H1 (cell line): ENCODE results near the gene EIF2AK2. TPM values are rescaled to one million over a fixed set of nuclear protein-coding genes. Genes with fewer than 3 reads are reported as not detected.

ENCODE experiments used
- CTCF ChIA-PET: fragments of 300-600 bp; sonication (Branson Sonifier 250); formaldehyde crosslinking; loops from one replicate; lab custom pipeline; 2021; ENCODE audit not compliant: partially characterized antibody; lab: Charles Lee
- POLR2A ChIA-PET: fragments of 300-600 bp; sonication (Branson Sonifier 250); formaldehyde crosslinking; loops from one replicate; lab custom pipeline; 2021; ENCODE audit warnings: inconsistent platforms; ENCODE audit not compliant: partially characterized antibody; lab: Charles Lee
- DNase-seq, 2 experiments: peaks; one replicate each; pipeline versions ENCODE4 v3.0.0 to v3.0.0-alpha.2; 2010 to 2022; ENCODE audit warnings: low spot score in 2 of 2, low read depth in 1 of 2, mixed read lengths in 1 of 2
- FAIRE-seq: peaks from 2 replicates; lab custom pipeline; 2011; peaks lifted over from hg19 to GRCh38; lab: Jason Lieb, UNC
- H2AFZ ChIP-seq: 2 replicates; pipeline ENCODE4 v1.8.1; 2012; ENCODE audit warnings: low read length, inconsistent platforms
- H2AK5ac ChIP-seq: 2 replicates; pipeline ENCODE4 v1.6.1; 2013; ENCODE audit warnings: low read depth, low read length
- H2BK120ac ChIP-seq: replicated peaks from 2 replicates; pipeline ENCODE3; 2013; ENCODE audit warnings: low read depth, low read length, inconsistent platforms
- H2BK12ac ChIP-seq: 2 replicates; pipeline ENCODE4 v1.6.1; 2013; ENCODE audit warnings: low read depth, low read length
- H2BK15ac ChIP-seq: 2 replicates; pipeline ENCODE4 v1.6.1; 2013; ENCODE audit warnings: low read length
- H2BK20ac ChIP-seq: 2 replicates; pipeline ENCODE4 v1.6.1; 2013; ENCODE audit warnings: low read length
- H2BK5ac ChIP-seq: 2 replicates; pipeline ENCODE4 v1.6.1; 2013; ENCODE audit warnings: low read depth, low read length
- H3K14ac ChIP-seq: 2 replicates; pipeline ENCODE4 v1.6.1; 2013; ENCODE audit warnings: inconsistent platforms; ENCODE audit not compliant: insufficient read length
- H3K18ac ChIP-seq: 2 replicates; pipeline ENCODE4 v1.6.1; 2013; ENCODE audit warnings: low read length; ENCODE audit errors: extremely low read depth
- H3K23ac ChIP-seq: 2 replicates; pipeline ENCODE4 v1.6.1; 2013; ENCODE audit warnings: inconsistent platforms; ENCODE audit not compliant: insufficient read length
- H3K23me2 ChIP-seq: 2 replicates; pipeline ENCODE4 v1.6.1; 2013; ENCODE audit warnings: low read depth, low read length
- H3K27ac ChIP-seq: 2 replicates; pipeline ENCODE4 v1.6.1; 2011; ENCODE audit warnings: low read depth, low read length, inconsistent platforms
- H3K27me3 ChIP-seq, 4 experiments: replicated peaks in 1 of 4; 1 replicate in 1 of 4; 2 replicates in 3 of 4; pipeline versions ENCODE4 v1.6.1 to v1.8.1; 2011 to 2013; ENCODE audit warnings: low read length in 3 of 4, mild to moderate bottlenecking in 3 of 4, inconsistent platforms in 2 of 4, mixed read lengths in 2 of 4, moderate library complexity in 1 of 4; ENCODE audit not compliant: control insufficient read depth in 3 of 4, insufficient read depth in 3 of 4; ENCODE audit errors: extremely low read depth in 1 of 4
- H3K36me3 ChIP-seq, 4 experiments: 2 replicates each; pipeline versions ENCODE4 v1.6.1 to v1.8.1; 2011 to 2013; ENCODE audit warnings: mild to moderate bottlenecking in 4 of 4, low read length in 3 of 4, moderate library complexity in 2 of 4, control low read depth in 1 of 4, inconsistent platforms in 1 of 4; ENCODE audit not compliant: insufficient read depth in 4 of 4, control insufficient read depth in 2 of 4
- H3K4ac ChIP-seq: replicated peaks from 2 replicates; pipeline ENCODE3; 2013; ENCODE audit warnings: low read length, low read depth, mixed read lengths, inconsistent platforms; ENCODE audit not compliant: insufficient read length
- H3K4me1 ChIP-seq, 4 experiments: replicated peaks in 1 of 4; 1 replicate in 1 of 4; 2 replicates in 3 of 4; pipeline versions ENCODE4 v1.6.1 to v1.8.1; 2011 to 2013; ENCODE audit warnings: low read length in 3 of 4, inconsistent platforms in 2 of 4, mixed read lengths in 1 of 4; ENCODE audit not compliant: insufficient read depth in 4 of 4, control insufficient read depth in 3 of 4
- H3K4me2 ChIP-seq, 2 experiments: 2 replicates each; pipeline versions ENCODE4 v1.6.1 to v1.8.1; 2011 to 2013; ENCODE audit warnings: low read depth in 2 of 2, low read length in 2 of 2, control low read depth in 1 of 2, inconsistent platforms in 1 of 2, mild to moderate bottlenecking in 1 of 2; ENCODE audit not compliant: insufficient read depth in 1 of 2
- H3K4me3 ChIP-seq, 4 experiments: fragments of 200-600, 300-600 bp in 1 of 4; sonication (generic), shearing (Covaris generic), sonication (Bioruptor Twin) in 1 of 4; 2 replicates each; pipeline versions ENCODE4 v1.5.1 to v1.8.1; 2011 to 2016; ENCODE audit warnings: low read length in 4 of 4, low read depth in 3 of 4, control low read depth in 2 of 4, inconsistent platforms in 2 of 4, mild to moderate bottlenecking in 2 of 4, mixed read lengths in 1 of 4, moderate library complexity in 1 of 4; ENCODE audit not compliant: insufficient read depth in 2 of 4; ENCODE audit errors: extremely low read depth in 1 of 4
- H3K56ac ChIP-seq: replicated peaks from 2 replicates; pipeline ENCODE3; 2013; ENCODE audit warnings: low read depth, mild to moderate bottlenecking, mixed read lengths, low read length, inconsistent platforms; ENCODE audit not compliant: insufficient read length
- H3K79me1 ChIP-seq: 2 replicates; pipeline ENCODE4 v1.6.1; 2013; ENCODE audit warnings: low read depth, low read length, control low read depth
- H3K79me2 ChIP-seq, 2 experiments: 2 replicates each; pipeline versions ENCODE4 v1.6.1 to v1.8.1; 2012 to 2013; ENCODE audit warnings: low read length in 2 of 2, mild to moderate bottlenecking in 2 of 2, inconsistent platforms in 1 of 2; ENCODE audit not compliant: insufficient read depth in 2 of 2, control insufficient read depth in 1 of 2
- H3K9ac ChIP-seq, 4 experiments: replicated peaks in 1 of 4; 1 replicate in 1 of 4; 2 replicates in 3 of 4; pipeline versions ENCODE4 v1.6.1 to v1.8.1; 2011 to 2013; ENCODE audit warnings: low read depth in 3 of 4, low read length in 3 of 4, control low read depth in 2 of 4, mild to moderate bottlenecking in 2 of 4, moderate library complexity in 2 of 4, inconsistent platforms in 1 of 4; ENCODE audit errors: extremely low read depth in 1 of 4
- H3K9me3 ChIP-seq, 2 experiments: 2 replicates each; pipeline versions ENCODE4 v1.6.1 to v1.8.1; 2012 to 2013; ENCODE audit warnings: mild to moderate bottlenecking in 2 of 2, moderate library complexity in 2 of 2, control low read depth in 1 of 2, inconsistent platforms in 1 of 2, low read depth in 1 of 2, low read length in 1 of 2, mixed read lengths in 1 of 2; ENCODE audit not compliant: insufficient read depth in 2 of 2
- H4K20me1 ChIP-seq, 2 experiments: replicated peaks in 1 of 2; 2 replicates each; pipeline versions ENCODE3 to v1.8.1; 2011 to 2013; ENCODE audit warnings: inconsistent platforms in 2 of 2, low read length in 2 of 2, mild to moderate bottlenecking in 1 of 2; ENCODE audit not compliant: insufficient read depth in 2 of 2, control insufficient read depth in 1 of 2
- H4K5ac ChIP-seq: 2 replicates; pipeline ENCODE4 v1.6.1; 2013; ENCODE audit warnings: low read length, low read depth, mixed read lengths, inconsistent platforms; ENCODE audit not compliant: insufficient read length
- H4K8ac ChIP-seq: 2 replicates; pipeline ENCODE4 v1.8.0; 2013; ENCODE audit warnings: mild to moderate bottlenecking, moderate library complexity, low read length, inconsistent platforms; ENCODE audit not compliant: insufficient read depth; ENCODE audit errors: extremely low read depth
- H4K91ac ChIP-seq: replicated peaks from 2 replicates; pipeline ENCODE3; 2013; ENCODE audit warnings: low read length, mixed read lengths, inconsistent platforms; ENCODE audit not compliant: insufficient read length
- RAD21 ChIP-seq, 2 experiments: IDR thresholded peaks in 1 of 2; conservative IDR thresholded peaks in 1 of 2; 2 replicates each; pipeline ENCODE4 v1.6.1; 2011; ENCODE audit warnings: low read depth in 2 of 2, low read length in 2 of 2, improper control_type of control experiment in 1 of 2, inconsistent platforms in 1 of 2, mild to moderate bottlenecking in 1 of 2, moderate library complexity in 1 of 2
- ZNF274 ChIP-seq: IDR thresholded peaks from 2 replicates; pipeline ENCODE4 v1.7.0; 2012; ENCODE audit warnings: low read length, borderline replicate concordance; ENCODE audit errors: extremely low read depth
- whole genome bisulfite sequencing, 2 experiments: shearing (Covaris generic) in 1 of 2; methylation state at CpG; one replicate each; pipeline versions ENCODE4 v1.1.6 to v1.1.7; 2013 to 2015; ENCODE audit warnings: low lambda C conversion rate in 2 of 2, mixed read lengths in 2 of 2, inconsistent platforms in 1 of 2, low coverage in 1 of 2, missing lambda C conversion rate in 1 of 2; ENCODE audit not compliant: insufficient replicate concordance in 2 of 2, insufficient coverage in 1 of 2, insufficient read length in 1 of 2; ENCODE audit errors: extremely low coverage in 1 of 2, missing lambda C conversion rate in 1 of 2; 5-methylcytosine and 5-hydroxymethylcytosine counted together
- polyA plus RNA-seq, 7 experiments: library from polyadenylated mRNA; depleted of rRNA in 3 of 7; stranded (reverse) in 5 of 7; unstranded in 2 of 7; fragments of >200 nt in 5 of 7; fragments of 200-250 nt in 2 of 7; gene quantifications; 1 replicate in 5 of 7; 2 replicates in 1 of 7; 4 replicates in 1 of 7; pipeline versions ENCODE4 v1.2.1 to v1.2.3, GENCODE V29; 2011 to 2013; ENCODE audit warnings: missing spikeins in 2 of 7, mixed read lengths in 2 of 7
- total RNA-seq: library from RNA; stranded (reverse); fragmentation: NEBNext Ultra II Directional; extraction: Animal tissue kit (Norgen Biotek cat#: 25700); gene quantifications from 2 replicates; pipeline ENCODE4 v1.2.1, GENCODE V29; 2021
- TF ChIP-seq, protein P1 (sequence below), 3 experiments: IDR thresholded peaks; 1 replicate in 2 of 3; 2 replicates in 1 of 3; pipeline versions ENCODE4 v1.5.1 to v1.6.1; 2011; ENCODE audit warnings: low read length in 3 of 3, mild to moderate bottlenecking in 3 of 3, inconsistent platforms in 2 of 3, low read depth in 1 of 3, moderate library complexity in 1 of 3; ENCODE audit not compliant: insufficient read depth in 1 of 3; ENCODE audit errors: control extremely low read depth in 1 of 3

Gene EIF2AK2
- total and polyA plus RNA-seq, 2 of the 8 experiments (the other 6 are each of a cell fraction or from before 2014, with no cell fraction given), result 13.1 to 46.9 TPM

DNA sequence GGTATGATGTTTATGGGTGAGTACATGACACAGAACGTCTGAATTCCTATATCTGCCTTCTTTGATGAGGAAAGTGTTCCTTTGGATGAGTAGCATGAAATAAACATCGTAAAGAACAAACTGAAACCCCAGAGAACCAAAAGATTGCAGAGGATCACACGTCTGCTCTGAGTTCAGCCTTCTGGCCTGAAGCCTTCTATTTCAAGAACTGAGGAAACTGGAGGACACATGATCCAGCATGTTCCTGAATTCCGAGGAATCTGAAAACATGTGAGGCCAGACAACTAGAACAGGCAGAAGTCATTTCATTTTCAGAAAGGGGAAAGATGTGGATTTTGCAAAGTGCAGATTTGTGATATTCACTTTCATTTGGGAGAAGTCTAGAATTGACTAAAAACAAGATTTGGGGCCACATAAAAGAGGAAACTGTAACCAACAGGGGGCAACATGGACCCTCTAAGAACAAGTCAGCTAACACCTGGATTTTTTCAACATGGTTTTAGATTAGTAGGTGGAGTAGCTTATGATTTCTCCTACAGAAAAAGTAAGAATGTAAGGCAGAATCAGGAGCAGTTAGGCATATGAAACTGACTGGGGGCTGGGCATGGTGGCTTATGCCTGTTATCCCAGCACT is 23.3 kb upstream of the EIF2AK2 start:
- no peaks in the 10 kb centered on the region for H3K36me3 ChIP-seq
- no peak overlapping the region for H4K91ac ChIP-seq
- H2BK12ac ChIP-seq, result no peak overlapping the region
- no peak overlapping the region for H2BK5ac ChIP-seq
- no peak overlapping the region for H3K4me2 ChIP-seq
- no peak overlapping the region for H2BK120ac ChIP-seq
- H3K79me1 ChIP-seq, result no peaks in the 10 kb centered on the region
- peak overlapping the region; percentile 1 for H4K5ac ChIP-seq
- no peak overlapping the region for H2AK5ac ChIP-seq
- no peaks in the 10 kb centered on the region for H3K27me3 ChIP-seq
- H3K9me3 ChIP-seq, result no peaks in the 10 kb centered on the region
- H3K4me1 ChIP-seq, result peaks cover 0 to 9% (median 3%) of the 10 kb centered on the region in 4 experiments; a peak in 3 of 7 replicates
- no peak overlapping the region for H2BK15ac ChIP-seq
- no peaks in the 10 kb centered on the region for H3K79me2 ChIP-seq
- 90% methylated on average over 4 of the region's 4 CpGs; no CpG with 5 or more reads in 1 of the 2 experiments for WGBS, 2 experiments
- FAIRE-seq (peak; percentile 60), DNase-seq (no peak)
- no peak overlapping the region; the same call in none of the 2 replicates for H2BK20ac ChIP-seq
- no peak overlapping the region for H3K27ac ChIP-seq
- no peak overlapping the region for H3K14ac ChIP-seq
- H3K18ac ChIP-seq, result peak overlapping the region; percentile 7; the same call in 1 of the 2 replicates
- H3K4me3 ChIP-seq, result no peak overlapping the region
- TF ChIP-seq, protein P1, sequence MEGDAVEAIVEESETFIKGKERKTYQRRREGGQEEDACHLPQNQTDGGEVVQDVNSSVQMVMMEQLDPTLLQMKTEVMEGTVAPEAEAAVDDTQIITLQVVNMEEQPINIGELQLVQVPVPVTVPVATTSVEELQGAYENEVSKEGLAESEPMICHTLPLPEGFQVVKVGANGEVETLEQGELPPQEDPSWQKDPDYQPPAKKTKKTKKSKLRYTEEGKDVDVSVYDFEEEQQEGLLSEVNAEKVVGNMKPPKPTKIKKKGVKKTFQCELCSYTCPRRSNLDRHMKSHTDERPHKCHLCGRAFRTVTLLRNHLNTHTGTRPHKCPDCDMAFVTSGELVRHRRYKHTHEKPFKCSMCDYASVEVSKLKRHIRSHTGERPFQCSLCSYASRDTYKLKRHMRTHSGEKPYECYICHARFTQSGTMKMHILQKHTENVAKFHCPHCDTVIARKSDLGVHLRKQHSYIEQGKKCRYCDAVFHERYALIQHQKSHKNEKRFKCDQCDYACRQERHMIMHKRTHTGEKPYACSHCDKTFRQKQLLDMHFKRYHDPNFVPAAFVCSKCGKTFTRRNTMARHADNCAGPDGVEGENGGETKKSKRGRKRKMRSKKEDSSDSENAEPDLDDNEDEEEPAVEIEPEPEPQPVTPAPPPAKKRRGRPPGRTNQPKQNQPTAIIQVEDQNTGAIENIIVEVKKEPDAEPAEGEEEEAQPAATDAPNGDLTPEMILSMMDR (IDR thresholded peaks at IDR 0.05; ENCODE audit: control extremely low read depth in 1 of 3, insufficient read depth in 1 of 3, low read depth in 1 of 3, low read length in 3 of 3), result peak in 1 of 3 experiments; percentile 35; a peak in 2 of 4 replicates
- TF ChIP-seq ZNF274 (no peak), RAD21 (IDR thresholded peaks at IDR 0.05 in 1 of 2, conservative IDR thresholded peaks at IDR 0.05 in 1 of 2; ENCODE audit: low read depth in 2 of 2, low read length in 2 of 2) (peak; percentile 53 to 65)
- no peak overlapping the region for H3K23ac ChIP-seq
- H3K56ac ChIP-seq, result no peak overlapping the region
- ChIA-PET POLR2A (interaction anchor here (0.7 to 2.5 kb wide), 7 partner anchors 9 to 55 kb away, joined by 3 to 7 read pairs (median 3); partner anchors contain the start of gene CEBPZOS), CTCF (interaction anchor here (0.6 to 6.9 kb wide), 15 partner anchors 10 to 120 kb away, joined by 3 to 67 read pairs (median 5); partner anchors contain the start of genes CEBPZOS, NDUFAF7 and SULT6B1)
- peak overlapping the region; percentile 66; the same call in 1 of the 2 replicates for H2AFZ ChIP-seq
- H3K9ac ChIP-seq, result no peak overlapping the region
- no peaks in the 10 kb centered on the region for H3K23me2 ChIP-seq
- no peak overlapping the region; the same call in 1 of the 2 replicates for H4K8ac ChIP-seq
- no peaks in the 10 kb centered on the region for H4K20me1 ChIP-seq
- H3K4ac ChIP-seq, result no peak overlapping the region
